Tibial artery (tissue), 4 donors: Measurements from ENCODE around the gene PANK3.
"Not testable (repeated sequence)": the region's sequence is repeated elsewhere in the genome, so short reads cannot be mapped to it uniquely, and the experiment has no call there.

Source experiments
- DNase-seq, 2 donors: peaks; one replicate each; pipeline ENCODE4 v3.0.0-alpha.2; 2019
- H3K27ac ChIP-seq, 2 donors: fragments of 200-600 bp; sonication (generic) in 1 of 2; 1 replicate in 1 of 2; 2 replicates in 1 of 2; pipeline ENCODE4 v1.5.1; 2018 to 2019; ENCODE audit warnings: mild to moderate bottlenecking in 1 of 2
- H3K27me3 ChIP-seq, 2 donors: fragments of 200-600 bp; sonication (generic) in 1 of 2; one replicate each; pipeline versions ENCODE4 v1.5.1 to v1.6.0; 2016 to 2019
- H3K36me3 ChIP-seq, 3 donors: fragments of 200-600 bp; sonication (generic) in 2 of 3; one replicate each; pipeline ENCODE4 v1.5.1; 2016 to 2019; ENCODE audit warnings: mild to moderate bottlenecking in 2 of 3
- H3K4me1 ChIP-seq, 4 donors: fragments of 200-600 bp; sonication (generic) in 2 of 4; 1 replicate in 3 of 4; 2 replicates in 1 of 4; pipeline ENCODE4 v1.5.1; 2016 to 2019
- H3K4me3 ChIP-seq, 2 donors: fragments of 200-600 bp; sonication (generic) in 1 of 2; 1 replicate in 1 of 2; 2 replicates in 1 of 2; pipeline ENCODE4 v1.5.1; 2018 to 2019; ENCODE audit warnings: mild to moderate bottlenecking in 2 of 2
- H3K9me3 ChIP-seq, 3 donors: fragments of 200-600 bp; sonication (generic) in 1 of 3; one replicate each; pipeline ENCODE4 v1.5.1; 2016 to 2019
- intact Hi-C: fragments of 100-400 bp; cut with DNase I; formaldehyde crosslinking; loops from one replicate; pipeline ENCODE4 v1.15.0; 2023; ENCODE audit warnings: low total_unique reads
- TF ChIP-seq, protein P1 (sequence below), 2 experiments: fragments of 200-600 bp in 1 of 2; fragments of 450-650 bp in 1 of 2; IDR thresholded peaks; one replicate each; pipeline ENCODE4 v1.5.1; 2017 to 2019; ENCODE audit warnings: antibody characterized with exemption in 2 of 2, mild to moderate bottlenecking in 1 of 2, moderate library complexity in 1 of 2

Gene PANK3

DNA sequence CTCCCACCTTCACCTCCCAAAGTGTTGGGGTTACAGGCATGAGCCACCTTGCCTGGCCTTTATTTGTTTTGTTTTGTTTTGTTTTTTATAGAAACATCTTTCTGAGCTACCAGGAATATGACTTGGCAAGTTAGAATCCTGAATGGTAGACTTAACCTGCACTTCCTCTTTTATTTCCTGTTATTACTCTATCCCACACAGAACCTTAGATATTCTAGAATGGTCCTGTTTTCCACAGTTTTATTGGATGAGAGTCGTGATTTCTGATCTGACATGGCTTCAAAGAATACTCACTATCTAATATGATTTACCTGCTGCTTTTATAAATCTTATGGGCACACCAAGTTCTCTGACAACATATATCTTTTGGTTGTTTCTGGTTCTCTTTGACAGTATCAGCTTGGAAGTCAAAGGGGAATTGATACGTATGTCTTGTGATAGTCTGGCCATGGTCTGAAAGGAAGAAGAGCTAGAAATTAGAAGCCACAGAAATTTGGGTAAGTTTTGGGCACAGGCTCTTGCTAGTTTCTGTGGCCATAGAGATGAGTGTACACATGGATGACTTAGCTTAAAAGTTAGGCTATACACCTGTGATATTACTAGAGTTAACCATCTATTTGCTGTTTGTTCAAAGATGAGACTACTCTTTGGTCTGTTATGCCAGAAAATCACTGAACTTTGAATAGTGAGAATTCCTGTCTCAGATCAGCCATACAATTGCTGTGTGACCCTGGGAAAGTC, 4.7 kb upstream of the PANK3 start:
- Histone ChIP-seq H3K4me3 (no peak overlapping the region), H3K9me3 (no peaks in the 10 kb centered on the region), H3K27ac (no peak overlapping the region), H3K27me3 (peaks cover 0 to 9% of the 10 kb centered on the region in 2 donors), H3K36me3 (no peaks in the 10 kb centered on the region), H3K4me1 (peaks cover 0 to 5% (median 2%) of the 10 kb centered on the region in 4 donors)
- no peak for DNase-seq
- intact Hi-C loops, result no loop called here
- TF ChIP-seq, protein P1, sequence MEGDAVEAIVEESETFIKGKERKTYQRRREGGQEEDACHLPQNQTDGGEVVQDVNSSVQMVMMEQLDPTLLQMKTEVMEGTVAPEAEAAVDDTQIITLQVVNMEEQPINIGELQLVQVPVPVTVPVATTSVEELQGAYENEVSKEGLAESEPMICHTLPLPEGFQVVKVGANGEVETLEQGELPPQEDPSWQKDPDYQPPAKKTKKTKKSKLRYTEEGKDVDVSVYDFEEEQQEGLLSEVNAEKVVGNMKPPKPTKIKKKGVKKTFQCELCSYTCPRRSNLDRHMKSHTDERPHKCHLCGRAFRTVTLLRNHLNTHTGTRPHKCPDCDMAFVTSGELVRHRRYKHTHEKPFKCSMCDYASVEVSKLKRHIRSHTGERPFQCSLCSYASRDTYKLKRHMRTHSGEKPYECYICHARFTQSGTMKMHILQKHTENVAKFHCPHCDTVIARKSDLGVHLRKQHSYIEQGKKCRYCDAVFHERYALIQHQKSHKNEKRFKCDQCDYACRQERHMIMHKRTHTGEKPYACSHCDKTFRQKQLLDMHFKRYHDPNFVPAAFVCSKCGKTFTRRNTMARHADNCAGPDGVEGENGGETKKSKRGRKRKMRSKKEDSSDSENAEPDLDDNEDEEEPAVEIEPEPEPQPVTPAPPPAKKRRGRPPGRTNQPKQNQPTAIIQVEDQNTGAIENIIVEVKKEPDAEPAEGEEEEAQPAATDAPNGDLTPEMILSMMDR (IDR thresholded peaks at IDR 0.05), result no peak

DNA sequence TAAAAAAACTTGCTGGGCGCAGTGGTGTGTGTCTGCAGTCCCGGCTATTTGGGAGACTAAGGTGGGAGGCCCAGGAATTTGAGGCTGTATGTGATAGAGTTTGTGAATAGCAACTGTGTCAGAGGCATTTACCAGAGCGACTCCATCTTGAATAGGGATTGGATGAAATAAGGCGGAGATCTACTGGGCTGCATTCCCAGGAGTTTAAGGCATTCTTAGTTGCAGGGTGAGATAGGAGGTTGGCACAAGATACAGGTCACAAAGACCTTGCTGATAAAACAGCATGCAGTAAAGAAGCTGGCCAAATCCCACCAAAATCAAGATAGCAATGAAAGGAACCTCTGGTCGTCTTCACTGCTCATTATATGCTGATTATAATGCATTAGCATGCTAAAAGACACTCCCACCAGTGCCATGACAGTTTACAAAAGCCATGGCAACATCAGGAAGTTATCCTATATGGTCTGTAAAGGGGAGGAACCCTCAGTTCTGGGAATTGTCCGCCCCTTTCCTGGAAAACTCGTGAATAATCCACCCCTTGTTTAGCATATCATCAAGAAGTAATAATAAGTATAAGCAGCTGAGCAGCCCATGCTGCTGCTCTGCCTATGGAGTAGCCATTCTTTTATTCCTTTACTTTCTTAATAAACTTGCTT, 1.8 kb upstream of the PANK3 start:
- H3K27me3 ChIP-seq, H3K27ac ChIP-seq, H3K9me3 ChIP-seq, DNase-seq, H3K36me3 ChIP-seq, intact Hi-C loops, H3K4me3 ChIP-seq: not testable (repeated sequence)
- H3K4me1 ChIP-seq, result peaks cover 0 to 30% (median 15%) of the 10 kb centered on the region in 4 donors

DNA sequence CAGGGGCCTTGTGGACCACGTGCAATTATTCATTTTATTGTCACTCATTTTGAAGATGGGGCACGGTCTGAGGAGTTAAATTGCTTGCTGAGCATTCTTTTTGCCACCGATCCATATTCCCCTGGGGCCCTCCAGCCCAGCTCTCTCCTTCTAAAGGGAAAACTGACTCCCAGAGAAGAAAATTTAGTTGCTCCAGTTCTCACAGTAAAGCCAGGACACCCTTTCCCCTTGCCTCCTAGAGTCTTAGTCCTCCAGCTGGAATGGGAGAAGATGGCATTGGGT, 1.0 kb upstream of the PANK3 start:
- peak overlapping the region; percentile 65 to 83 for H3K4me3 ChIP-seq
- H3K36me3 ChIP-seq, result no peaks in the 10 kb centered on the region
- peak overlapping the region; percentile 89 to 93 for H3K27ac ChIP-seq
- intact Hi-C loops, result no loop called here
- H3K9me3 ChIP-seq, result no peaks in the 10 kb centered on the region
- peaks cover 0 to 36% (median 19%) of the 10 kb centered on the region in 4 donors for H3K4me1 ChIP-seq
- TF ChIP-seq, protein P1 (IDR thresholded peaks at IDR 0.05), result no peak
- H3K27me3 ChIP-seq, result no peaks in the 10 kb centered on the region
- DNase-seq, result no peak

DNA sequence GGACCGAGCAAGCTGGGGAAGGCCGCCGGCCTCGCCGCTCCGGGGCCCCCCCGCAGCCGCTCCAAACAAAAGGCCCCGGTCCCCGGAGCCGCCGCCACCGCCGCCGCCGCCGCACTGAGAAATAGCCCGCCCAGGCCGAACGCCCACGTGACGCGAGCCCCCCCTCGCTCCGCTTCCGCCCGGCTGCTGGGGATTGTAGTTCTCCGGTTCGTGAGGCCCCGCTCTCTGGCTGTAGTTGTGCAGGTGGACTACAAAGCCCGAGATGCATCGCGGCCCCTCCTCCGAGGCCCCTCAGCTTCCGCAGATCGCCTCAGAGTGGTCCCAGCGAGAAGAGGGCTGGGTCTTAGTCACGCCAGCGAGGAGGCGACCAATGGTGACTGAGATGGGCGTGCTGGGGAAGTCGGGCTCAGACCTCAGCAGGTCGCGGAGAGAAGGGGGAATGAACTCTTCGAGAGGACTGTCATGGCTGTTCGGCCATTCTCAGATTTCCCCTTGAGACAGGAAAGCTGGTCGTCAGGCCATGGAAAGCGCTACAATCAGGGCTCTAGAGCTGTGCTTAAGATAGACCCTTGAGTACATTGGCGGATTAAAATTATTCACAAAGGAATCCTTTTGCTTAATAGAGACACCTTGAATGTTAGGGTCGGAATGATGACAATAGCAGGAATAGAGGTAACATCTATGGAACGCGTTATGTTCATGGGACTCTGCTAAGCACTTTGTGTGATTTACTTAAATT, 489 bp upstream of the PANK3 start:
- H3K9me3 ChIP-seq, result no peaks in the 10 kb centered on the region
- intact Hi-C loops, result no loop called here
- H3K27me3 ChIP-seq, result no peaks in the 10 kb centered on the region
- TF ChIP-seq, protein P1 (IDR thresholded peaks at IDR 0.05), result no peak
- peak; percentile 99 for DNase-seq
- peak overlapping the region; percentile 89 to 93 for H3K27ac ChIP-seq
- no peaks in the 10 kb centered on the region for H3K36me3 ChIP-seq
- peaks cover 0 to 41% (median 19%) of the 10 kb centered on the region in 4 donors for H3K4me1 ChIP-seq
- H3K4me3 ChIP-seq, result peak overlapping the region; percentile 65 to 83

DNA sequence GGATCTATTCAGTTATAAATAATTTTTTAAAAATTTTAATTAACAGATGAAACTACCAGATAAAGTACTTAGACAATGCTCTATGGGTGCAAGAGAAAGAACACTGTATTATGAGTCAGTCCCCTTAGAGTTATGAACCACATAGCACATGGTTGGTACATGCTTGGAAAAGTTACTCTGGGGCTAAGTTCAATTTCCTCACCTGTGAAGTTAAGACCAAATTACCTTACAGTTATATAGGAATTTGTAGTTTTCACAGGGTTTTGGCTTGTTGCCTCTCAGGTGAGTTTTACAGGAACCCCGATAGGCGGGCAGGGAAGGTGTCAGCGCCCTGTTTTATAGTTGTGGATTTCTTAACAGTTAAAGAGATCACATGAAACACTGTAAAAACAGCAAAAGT, 1.2 kb downstream of the PANK3 start:
- H3K27ac ChIP-seq, result peak overlapping the region; percentile 89 to 93
- no peak for DNase-seq
- intact Hi-C loops, result no loop called here
- no peaks in the 10 kb centered on the region for H3K27me3 ChIP-seq
- TF ChIP-seq, protein P1 (IDR thresholded peaks at IDR 0.05), result no peak
- H3K4me3 ChIP-seq, result peak overlapping the region; percentile 65 to 83
- H3K4me1 ChIP-seq, result peaks cover 0 to 46% (median 19%) of the 10 kb centered on the region in 4 donors
- H3K9me3 ChIP-seq, result no peaks in the 10 kb centered on the region
- no peaks in the 10 kb centered on the region for H3K36me3 ChIP-seq
